ENCODE results near the gene CIART.
A peak's percentile ranks its signal among the peaks of the same experiment; 100 is the strongest.
"Not testable (repeated sequence)": the region's sequence is repeated elsewhere in the genome, so short reads cannot be mapped to it uniquely, and the experiment has no call there.

The CIART gene

GRCh38 chr1:150262388-150263320, 19.7 kb upstream of the CIART start:
- DNase-seq (ENCODE audit: low spot score), result no peak

- DNase-seq (ENCODE audit: low spot score), result no peak
These were observed 18.8 kb upstream of the CIART start for GRCh38 chr1:150263549-150263948.

DNA sequence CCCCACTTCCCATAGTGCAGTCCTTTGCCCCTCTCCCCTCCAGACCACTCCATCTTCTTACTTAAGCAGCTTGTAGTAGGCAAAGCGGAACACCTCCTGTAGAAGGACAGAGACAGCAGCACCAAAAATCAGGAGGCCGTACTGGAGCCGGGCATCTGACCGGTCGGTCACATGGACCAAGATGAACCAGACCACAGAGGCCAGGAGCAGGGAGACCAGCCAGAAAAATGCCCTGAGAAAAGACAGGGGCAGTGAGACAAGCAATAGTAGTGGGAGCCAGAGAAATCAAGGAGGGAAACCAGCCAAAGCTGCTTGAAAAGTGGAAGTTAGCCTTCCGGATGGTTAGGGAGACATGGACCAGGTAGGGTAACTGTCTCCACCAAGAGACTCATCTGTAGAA, 14.5 kb upstream of the CIART start:
- DNase-seq (ENCODE audit: low spot score), result no peak

DNA sequence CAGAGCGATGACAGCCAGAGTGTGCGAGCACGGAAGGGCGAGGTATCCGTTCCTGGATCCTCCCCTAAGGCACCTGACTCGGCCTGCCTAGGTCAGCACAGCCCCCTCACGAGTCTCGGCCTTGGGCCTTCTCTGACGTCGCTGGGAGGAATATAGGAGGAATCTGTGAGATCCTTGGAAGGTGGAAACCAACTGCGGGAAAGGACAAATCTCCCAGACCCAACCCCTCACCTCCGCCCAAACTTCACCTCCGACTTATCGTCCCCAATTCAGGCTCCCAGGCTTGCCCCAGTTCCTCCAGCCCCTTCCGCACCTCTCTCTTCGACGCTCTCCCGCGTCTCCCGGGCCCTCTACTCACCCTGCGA, 14.0 kb upstream of the CIART start:
- no peak for DNase-seq (ENCODE audit: low spot score)

GRCh38 chr1:150268705-150269403, 13.5 kb upstream of the CIART start, which contains the start of gene APH1A:
TSS of gene APH1A (minus strand) at chr1:150269016. CDS start at chr1:150268810, 206 bp downstream.
- DNase-seq (ENCODE audit: low spot score), result peak; percentile 98

- DNase-seq (ENCODE audit: low spot score), result no peak
These were observed 12.9 kb upstream of the CIART start for GRCh38 chr1:150269451-150269850.

DNA sequence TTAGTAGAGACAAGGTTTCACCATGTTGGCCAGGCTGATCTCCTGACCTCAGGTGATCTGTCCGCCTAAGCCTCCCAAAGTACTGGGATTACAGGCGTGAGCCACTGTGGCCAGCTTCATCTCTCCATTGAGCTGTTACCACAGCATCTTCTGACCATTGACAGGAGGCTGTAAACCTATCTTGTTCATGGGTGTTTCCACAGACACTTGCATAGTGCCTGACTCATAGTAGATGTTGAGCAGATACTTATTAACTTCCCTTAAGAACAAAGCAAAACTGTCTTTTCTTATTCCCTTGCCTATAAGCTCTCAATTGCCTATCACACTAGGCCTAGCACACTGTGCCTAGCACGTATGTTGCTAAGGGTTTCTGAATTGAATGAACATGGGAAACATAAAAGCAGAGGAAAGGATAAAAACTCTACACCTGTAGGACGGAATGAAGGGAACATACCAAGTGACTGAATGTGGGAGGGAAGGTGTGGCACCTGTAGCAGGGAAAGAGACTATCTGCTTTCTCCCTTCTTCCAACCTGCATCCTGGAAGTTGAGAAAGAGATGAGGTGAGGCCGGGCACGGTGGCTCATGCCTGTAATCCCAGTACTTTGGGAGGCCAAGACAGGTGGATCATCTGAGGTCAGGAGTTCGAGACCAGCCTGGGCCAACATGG, 10.9 kb upstream of the CIART start:
- no peak for DNase-seq (ENCODE audit: low spot score)

DNA sequence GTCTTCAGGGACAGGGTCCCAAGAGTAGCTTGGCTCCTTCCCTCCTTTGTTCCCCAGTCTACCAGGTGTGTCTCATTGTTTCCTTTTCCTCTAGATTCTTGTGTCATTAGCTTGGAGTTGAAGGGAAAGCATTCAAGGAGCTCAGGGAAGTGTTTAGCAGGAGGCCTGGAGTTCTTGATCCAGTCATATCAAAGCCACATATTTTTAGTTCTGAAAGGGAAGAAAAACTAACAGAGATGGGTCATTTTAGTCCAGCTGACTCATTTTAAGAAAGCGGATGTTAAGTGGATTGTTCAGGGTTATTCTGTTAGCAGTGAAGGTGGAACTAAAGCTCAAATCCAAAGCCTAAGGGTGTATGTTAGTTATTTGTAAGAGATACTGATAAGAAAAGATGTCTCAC, 9.0 kb upstream of the CIART start:
- DNase-seq (ENCODE audit: low spot score), result no peak

GRCh38 chr1:150280138-150280707, 2.1 kb upstream of the CIART start:
- DNase-seq (ENCODE audit: low spot score), result no peak

- DNase-seq (ENCODE audit: low spot score), result peak; percentile 67
These were observed 1.1 kb upstream of the CIART start for GRCh38 chr1:150281221-150281757.

DNA sequence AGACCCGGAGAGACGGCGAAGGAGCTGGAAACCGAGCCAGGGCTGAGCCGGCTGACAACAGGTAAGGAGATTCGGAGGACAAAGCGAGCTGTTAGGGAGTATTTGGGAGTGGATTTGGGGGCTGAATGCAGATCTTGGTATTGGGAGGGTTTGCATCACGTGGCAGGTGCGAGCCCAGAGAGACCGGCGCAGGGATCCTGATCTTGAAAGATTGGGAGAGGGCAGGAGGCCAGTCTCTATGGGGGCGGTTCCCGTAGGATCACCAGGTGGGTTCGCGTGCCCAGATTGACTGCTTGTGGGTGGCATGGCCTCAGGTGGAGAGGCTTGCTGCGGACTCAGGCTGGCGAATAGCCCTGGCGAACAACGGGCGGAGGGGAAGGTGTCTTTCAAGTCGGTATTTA, 204 bp downstream of the CIART start:
- DNase-seq (ENCODE audit: low spot score), result no peak

GRCh38 chr1:150283260-150283659, 906 bp downstream of the CIART start:
- DNase-seq (ENCODE audit: low spot score), result no peak

GRCh38 chr1:150288382-150288781, 6.0 kb downstream of the CIART start:
- no peak for DNase-seq (ENCODE audit: low spot score)

DNA sequence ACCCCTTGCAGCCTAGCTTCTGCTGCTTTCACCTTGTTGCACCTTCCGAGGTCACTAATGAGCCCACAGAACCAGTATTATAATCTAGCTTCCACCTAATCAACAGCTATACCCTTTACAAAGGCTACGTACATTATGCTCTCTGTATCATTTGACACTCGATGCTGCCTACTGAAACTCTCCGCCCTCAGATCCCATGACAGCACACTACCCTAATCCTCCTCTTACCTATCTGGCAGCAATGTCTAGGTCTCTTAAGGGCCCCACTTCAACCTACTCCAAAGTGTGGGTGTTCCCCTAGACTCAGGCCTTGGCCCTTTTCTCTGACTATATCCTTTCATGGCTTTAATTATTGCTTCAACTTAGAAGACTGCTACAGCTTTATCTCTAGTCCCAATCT, 6.5 kb downstream of the CIART start:
- DNase-seq (ENCODE audit: low spot score), result no peak

DNA sequence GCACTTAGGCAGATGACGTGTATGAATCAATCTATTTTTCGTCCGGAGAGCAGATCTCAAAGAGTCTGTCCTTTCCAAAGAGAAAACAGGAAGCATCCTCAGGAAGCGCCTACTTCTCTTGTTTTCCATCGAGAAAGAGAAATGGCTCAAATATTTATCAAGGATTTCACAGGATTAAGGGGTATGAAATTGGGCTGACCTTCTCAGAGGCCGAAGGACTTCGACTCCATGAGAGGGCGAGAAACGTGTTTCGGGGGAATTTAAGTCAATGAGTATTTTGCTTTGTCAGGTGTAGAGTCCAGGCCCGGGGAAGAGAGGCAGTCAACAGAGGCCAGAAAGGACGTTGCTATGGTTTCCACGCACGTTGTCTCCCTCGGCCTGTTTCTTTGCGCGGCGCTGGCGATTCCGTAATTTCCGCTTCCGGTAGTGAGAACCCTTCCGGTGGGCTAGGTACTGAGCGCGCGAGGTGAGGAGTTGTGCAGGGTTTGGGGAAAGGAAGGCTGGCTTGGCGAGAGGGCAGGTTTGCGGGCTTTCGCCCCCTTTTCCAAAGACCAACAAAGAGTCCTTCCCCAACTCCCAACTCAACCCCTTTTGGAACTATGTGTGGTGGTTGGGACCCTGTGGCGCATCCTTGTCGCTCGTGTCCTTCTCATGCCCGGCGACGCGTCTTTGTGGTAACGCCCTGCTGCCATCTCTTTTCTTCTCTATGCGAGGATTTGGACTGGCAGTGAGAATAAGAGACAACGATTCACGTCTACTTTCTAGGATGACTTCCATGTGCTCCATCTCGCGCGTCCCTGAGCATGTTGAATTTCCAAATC, 11.3 kb downstream of the CIART start, which contains the start of gene MRPS21:
Gene MRPS21, plus strand, starts transcription at position 429 of the 821 bp plus-strand sequence. CDS start 506 bp downstream, outside the sequence.
- peak; percentile 91 for DNase-seq (ENCODE audit: low spot score)

DNA sequence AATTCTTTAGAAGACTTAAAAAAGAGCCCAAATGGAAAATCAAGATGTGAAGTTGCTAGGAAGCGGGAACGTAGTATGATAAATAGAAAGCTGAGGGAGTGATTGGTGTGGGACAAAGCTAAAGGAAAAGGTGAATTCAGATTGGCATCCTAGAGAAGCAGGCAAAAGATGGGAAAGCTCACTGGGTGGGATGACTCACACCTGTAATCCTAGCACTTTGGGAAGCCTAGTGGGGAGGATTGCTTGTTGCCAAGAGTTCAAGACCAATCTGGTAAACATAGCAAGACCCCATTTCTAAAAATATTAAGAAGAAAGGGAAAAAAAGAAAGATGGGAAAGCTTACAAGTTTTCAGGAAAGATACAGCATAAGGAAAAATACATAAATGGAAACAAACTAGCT, 13.1 kb downstream of the CIART start:
- no peak for DNase-seq (ENCODE audit: low spot score)

GRCh38 chr1:150299716-150300115, 17.4 kb downstream of the CIART start:
- no peak for DNase-seq (ENCODE audit: low spot score)

GRCh38 chr1:150302338-150302737, 20.0 kb downstream of the CIART start:
- no peak for DNase-seq (ENCODE audit: low spot score)

GRCh38 chr1:150302902-150303301, 20.5 kb downstream of the CIART start:
- DNase-seq (ENCODE audit: low spot score), result no peak

- not testable (repeated sequence) for DNase-seq (ENCODE audit: low spot score)
These were observed 26.2 kb downstream of the CIART start for GRCh38 chr1:150308585-150308984.
